HG03565 (cell line): Measurements from ENCODE around the gene IL23R.
A peak's percentile ranks its signal among the peaks of the same experiment; 100 is the strongest.

Experiments
- ATAC-seq: cut with Tn5 transposase; IDR thresholded peaks from one replicate; pipeline ENCODE4 v1.9.1; 2021; ENCODE audit warnings: mild to moderate bottlenecking, moderate library complexity; ENCODE audit not compliant: unreplicated experiment

Gene IL23R

GRCh38 chr1:67228791-67229190, 62.5 kb downstream of the IL23R start:
- no peak for ATAC-seq

- ATAC-seq, result no peak
Measured at GRCh38 chr1:67230539-67230938, 64.3 kb downstream of the IL23R start.

GRCh38 chr1:67236277-67236676, 70.0 kb downstream of the IL23R start:
- ATAC-seq, result no peak

GRCh38 chr1:67239738-67240137, 73.5 kb downstream of the IL23R start:
- no peak for ATAC-seq

- ATAC-seq, result no peak
Measured at GRCh38 chr1:67241200-67241746, 75.0 kb downstream of the IL23R start.

- no peak for ATAC-seq
Measured at GRCh38 chr1:67242016-67242415, 75.8 kb downstream of the IL23R start.

GRCh38 chr1:67250051-67250653, 83.9 kb downstream of the IL23R start:
- ATAC-seq, result no peak

GRCh38 chr1:67256291-67257172, 90.3 kb downstream of the IL23R start:
- no peak for ATAC-seq

GRCh38 chr1:67257173-67257535, 90.9 kb downstream of the IL23R start:
- ATAC-seq, result no peak

GRCh38 chr1:67261680-67262079, 95.4 kb downstream of the IL23R start:
- no peak for ATAC-seq

GRCh38 chr1:67262735-67263134, 96.5 kb downstream of the IL23R start:
- ATAC-seq, result no peak

- ATAC-seq, result no peak
Measured at GRCh38 chr1:67264152-67264551, 97.9 kb downstream of the IL23R start.

- ATAC-seq, result no peak
Measured at GRCh38 chr1:67264899-67265298, 98.6 kb downstream of the IL23R start.

- ATAC-seq, result no peak
Measured at GRCh38 chr1:67269061-67269460, 102.8 kb downstream of the IL23R start.

- no peak for ATAC-seq
Measured at GRCh38 chr1:67270541-67270940, 104.3 kb downstream of the IL23R start.

- ATAC-seq, result no peak
Measured at GRCh38 chr1:67273591-67273990, 107.3 kb downstream of the IL23R start.

- ATAC-seq, result peak; percentile 94
Measured at GRCh38 chr1:67274623-67275325, 108.5 kb downstream of the IL23R start.

- no peak for ATAC-seq
Measured at GRCh38 chr1:67280696-67281095, 114.4 kb downstream of the IL23R start.

- no peak for ATAC-seq
Measured at GRCh38 chr1:67281244-67281643, 115.0 kb downstream of the IL23R start.

- peak; percentile 89 for ATAC-seq
Measured at GRCh38 chr1:67285780-67286488, 119.7 kb downstream of the IL23R start.

GRCh38 chr1:67290236-67290635, 124.0 kb downstream of the IL23R start:
- ATAC-seq, result no peak
